CD4-positive, alpha-beta memory T cell (primary cell): Measurements from ENCODE around the gene TPPP3. TPM values are rescaled to one million over a fixed set of nuclear protein-coding genes. Genes with fewer than 3 reads are reported as not detected.

Experiments
- CTCF ChIA-PET: fragments of 350-600 bp; sonication (Branson Sonifier 250); formaldehyde crosslinking; loops from one replicate; lab custom pipeline; 2021; ENCODE audit warnings: inconsistent platforms; ENCODE audit not compliant: partially characterized antibody; lab: Charles Lee
- POLR2A ChIA-PET: fragments of 350-600 bp; sonication (Branson Sonifier 250); formaldehyde crosslinking; loops from one replicate; lab custom pipeline; 2021; ENCODE audit not compliant: partially characterized antibody; lab: Charles Lee
- DNase-seq, 5 donors: peaks; one replicate each; pipeline versions ENCODE4 v3.0.0 to v3.0.0-alpha.2; 2020 to 2022; ENCODE audit warnings: mixed read lengths in 1 of 5
- H3K27ac ChIP-seq: one replicate; pipeline ENCODE4 v1.7.0; 2013; ENCODE audit warnings: low read depth, low read length
- H3K27me3 ChIP-seq: 2 replicates; pipeline ENCODE4 v1.7.0; 2013; ENCODE audit warnings: mild to moderate bottlenecking, low read length, moderate library complexity; ENCODE audit not compliant: insufficient read depth
- H3K36me3 ChIP-seq: 2 replicates; pipeline ENCODE4 v1.7.0; 2013; ENCODE audit warnings: mild to moderate bottlenecking, low read length, moderate library complexity; ENCODE audit not compliant: insufficient read depth
- H3K4me1 ChIP-seq: 2 replicates; pipeline ENCODE4 v1.7.0; 2013; ENCODE audit warnings: mild to moderate bottlenecking, low read length, moderate library complexity; ENCODE audit not compliant: insufficient read depth
- H3K4me3 ChIP-seq, 2 donors: one replicate each; pipeline ENCODE4 v1.7.0; 2013; ENCODE audit warnings: low read length in 2 of 2, mild to moderate bottlenecking in 1 of 2
- H3K9me3 ChIP-seq, 2 donors: one replicate each; pipeline ENCODE4 v1.7.0; 2013; ENCODE audit warnings: low read length in 2 of 2, control low read depth in 1 of 2; ENCODE audit not compliant: control insufficient read depth in 1 of 2
- H3K27ac Mint-ChIP-seq, 7 donors: one replicate each; pipeline ENCODE4 v1.8.0; 2020 to 2021; ENCODE audit warnings: mixed read lengths in 7 of 7, mild to moderate bottlenecking in 6 of 7, inconsistent platforms in 3 of 7, moderate library complexity in 3 of 7
- H3K27me3 Mint-ChIP-seq, 2 donors: one replicate each; pipeline ENCODE4 v1.8.0; 2020 to 2021; ENCODE audit warnings: mixed read lengths in 2 of 2
- H3K36me3 Mint-ChIP-seq, 2 donors: one replicate each; pipeline ENCODE4 v1.8.0; 2020 to 2021; ENCODE audit warnings: mixed read lengths in 2 of 2, inconsistent platforms in 1 of 2, mild to moderate bottlenecking in 1 of 2
- H3K4me1 Mint-ChIP-seq, 4 donors: one replicate each; pipeline ENCODE4 v1.8.0; 2020 to 2021; ENCODE audit warnings: mixed read lengths in 4 of 4, mild to moderate bottlenecking in 1 of 4
- H3K4me3 Mint-ChIP-seq, 8 donors: one replicate each; pipeline ENCODE4 v1.8.0; 2020 to 2021; ENCODE audit warnings: mixed read lengths in 8 of 8, mild to moderate bottlenecking in 7 of 8, moderate library complexity in 6 of 8, inconsistent platforms in 3 of 8
- H3K9me3 Mint-ChIP-seq, 8 donors: one replicate each; pipeline ENCODE4 v1.8.0; 2020 to 2021; ENCODE audit warnings: mixed read lengths in 8 of 8, mild to moderate bottlenecking in 5 of 8, inconsistent platforms in 3 of 8, moderate library complexity in 1 of 8
- intact Hi-C: fragments of 100-400 bp; cut with micrococcal nuclease; formaldehyde crosslinking; loops from one replicate; pipeline ENCODE4 v1.15.1; 2023
- polyA plus RNA-seq, 2 donors: library from polyadenylated mRNA; unstranded; fragments of 300-500 nt; fragmentation: Illumina TruSeq; gene quantifications; one replicate each; pipeline ENCODE4 v1.2.3, GENCODE V29; 2021
- total RNA-seq, 2 experiments: library from RNA; stranded (reverse); gene quantifications; one replicate each; pipeline ENCODE4 v1.2.3, GENCODE V29; 2021

TPPP3 gene
- total and polyA plus RNA-seq, 4 experiments from 2014 or later = not detected

DNA sequence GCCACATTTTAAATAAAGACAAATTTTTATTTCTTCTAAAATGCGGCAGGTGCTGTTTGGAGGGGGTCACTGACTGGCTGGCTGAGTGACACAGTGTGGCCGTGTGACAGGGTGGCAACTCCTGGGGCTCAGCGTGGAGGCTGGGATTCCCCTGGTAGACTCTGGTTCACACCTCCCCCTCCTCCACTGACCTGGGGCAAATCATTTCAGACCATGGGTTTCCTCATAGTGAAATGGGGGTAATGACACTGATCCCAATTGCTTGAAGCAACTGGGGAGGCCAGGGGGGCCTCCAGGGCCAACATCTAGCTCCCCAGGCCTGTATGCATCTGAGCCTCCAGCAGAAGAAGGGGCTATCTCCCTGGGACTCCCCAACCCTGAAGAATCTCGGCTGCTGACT is 44.2 kb upstream of the TPPP3 start:
- CTCF ChIA-PET = no interaction called here
- Mint-ChIP-seq H3K9me3 (peaks cover 0 to 1% (median 0%) of the 10 kb centered on the region in 8 donors), H3K27me3 (peaks cover under 1 to 1% of the 10 kb centered on the region in 2 donors), H3K27ac (peak overlapping the region in 1 of 7 donors; percentile 29), H3K4me3 (no peak overlapping the region), H3K36me3 (peaks cover 16 to 44% of the 10 kb centered on the region in 2 donors), H3K4me1 (peaks cover 0 to 3% (median under 1%) of the 10 kb centered on the region in 4 donors)
- no peak overlapping the region for H3K4me3 ChIP-seq
- no peaks in the 10 kb centered on the region for H3K4me1 ChIP-seq
- no peak overlapping the region for H3K27ac ChIP-seq
- intact Hi-C loops = no loop called here
- DNase-seq = no peak
- POLR2A ChIA-PET = no interaction called here
- H3K9me3 ChIP-seq = no peaks in the 10 kb centered on the region
- H3K36me3 ChIP-seq = peaks cover 12% of the 10 kb centered on the region
- no peaks in the 10 kb centered on the region for H3K27me3 ChIP-seq

DNA sequence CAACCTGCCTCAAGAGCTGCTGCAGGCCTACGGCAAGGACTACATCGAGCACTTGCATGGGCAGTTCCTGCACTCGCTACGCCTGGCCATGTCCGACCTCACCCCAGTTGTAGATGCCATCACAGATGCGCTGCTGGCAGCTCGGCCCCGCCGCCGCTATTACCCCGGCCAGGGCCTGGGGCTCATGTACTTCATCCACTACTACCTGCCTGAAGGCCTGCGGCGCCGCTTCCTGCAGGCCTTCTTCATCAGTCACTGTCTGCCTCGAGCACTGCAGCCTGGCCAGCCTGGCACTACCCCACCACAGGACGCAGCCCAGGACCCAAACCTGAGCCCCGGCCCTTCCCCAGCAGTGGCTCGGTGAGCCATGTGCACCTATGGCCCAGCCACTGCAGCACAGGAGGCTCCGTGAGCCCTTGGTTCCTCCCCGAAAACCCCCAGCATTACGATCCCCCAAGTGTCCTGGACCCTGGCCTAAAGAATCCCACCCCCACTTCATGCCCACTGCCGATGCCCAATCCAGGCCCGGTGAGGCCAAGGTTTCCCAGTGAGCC is 43.4 kb upstream of the TPPP3 start:
- Mint-ChIP-seq H3K4me3 (no peak overlapping the region), H3K27ac (peak overlapping the region in 2 of 7 donors; percentile 64 to 92), H3K27me3 (peaks cover 3 to 4% of the 10 kb centered on the region in 2 donors), H3K4me1 (peaks cover 0 to 5% (median 2%) of the 10 kb centered on the region in 4 donors), H3K9me3 (no peaks in the 10 kb centered on the region), H3K36me3 (peaks cover 16 to 39% of the 10 kb centered on the region in 2 donors)
- no peaks in the 10 kb centered on the region for H3K9me3 ChIP-seq
- peaks cover 2% of the 10 kb centered on the region for H3K27me3 ChIP-seq
- H3K36me3 ChIP-seq = peaks cover 6% of the 10 kb centered on the region
- no peak for DNase-seq
- intact Hi-C loops = no loop called here
- H3K27ac ChIP-seq = no peak overlapping the region
- H3K4me3 ChIP-seq = no peak overlapping the region
- peaks cover under 1% of the 10 kb centered on the region for H3K4me1 ChIP-seq
- CTCF ChIA-PET = interaction anchor here (1.1 kb wide), 1 partner anchor 9 kb away, joined by 4 read pairs; no protein-coding TSS in a partner anchor
- POLR2A ChIA-PET = no interaction called here

DNA sequence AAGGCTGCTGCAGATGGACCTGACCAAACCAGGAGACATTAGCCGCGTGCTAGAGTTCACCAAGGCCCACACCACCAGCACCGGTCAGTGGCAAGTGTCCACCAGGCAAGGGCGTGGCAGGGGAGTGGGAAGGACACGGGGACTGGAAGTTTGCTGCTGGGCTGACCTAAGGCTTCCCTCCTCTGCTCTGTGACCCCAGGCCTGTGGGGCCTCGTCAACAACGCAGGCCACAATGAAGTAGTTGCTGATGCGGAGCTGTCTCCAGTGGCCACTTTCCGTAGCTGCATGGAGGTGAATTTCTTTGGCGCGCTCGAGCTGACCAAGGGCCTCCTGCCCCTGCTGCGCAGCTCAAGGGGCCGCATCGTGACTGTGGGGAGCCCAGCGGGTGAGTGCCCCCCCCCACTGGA is 42.5 kb upstream of the TPPP3 start:
- no peak for DNase-seq
- Histone ChIP-seq H3K27ac (no peak overlapping the region), H3K27me3 (peaks cover 6% of the 10 kb centered on the region), H3K36me3 (peaks cover 5% of the 10 kb centered on the region), H3K4me1 (peaks cover 4% of the 10 kb centered on the region), H3K4me3 (no peak overlapping the region), H3K9me3 (no peaks in the 10 kb centered on the region)
- Mint-ChIP-seq H3K4me3 (no peak overlapping the region), H3K27ac (no peak overlapping the region), H3K36me3 (peaks cover 16 to 35% of the 10 kb centered on the region in 2 donors), H3K9me3 (no peaks in the 10 kb centered on the region), H3K4me1 (peaks cover 0 to 6% (median 3%) of the 10 kb centered on the region in 4 donors), H3K27me3 (peaks cover 4 to 5% of the 10 kb centered on the region in 2 donors)
- ChIA-PET POLR2A (no interaction called here), CTCF (interaction anchor here (1.1 kb wide), 1 partner anchor 8 kb away, joined by 4 read pairs; no protein-coding TSS in a partner anchor)
- intact Hi-C loops = no loop called here

DNA sequence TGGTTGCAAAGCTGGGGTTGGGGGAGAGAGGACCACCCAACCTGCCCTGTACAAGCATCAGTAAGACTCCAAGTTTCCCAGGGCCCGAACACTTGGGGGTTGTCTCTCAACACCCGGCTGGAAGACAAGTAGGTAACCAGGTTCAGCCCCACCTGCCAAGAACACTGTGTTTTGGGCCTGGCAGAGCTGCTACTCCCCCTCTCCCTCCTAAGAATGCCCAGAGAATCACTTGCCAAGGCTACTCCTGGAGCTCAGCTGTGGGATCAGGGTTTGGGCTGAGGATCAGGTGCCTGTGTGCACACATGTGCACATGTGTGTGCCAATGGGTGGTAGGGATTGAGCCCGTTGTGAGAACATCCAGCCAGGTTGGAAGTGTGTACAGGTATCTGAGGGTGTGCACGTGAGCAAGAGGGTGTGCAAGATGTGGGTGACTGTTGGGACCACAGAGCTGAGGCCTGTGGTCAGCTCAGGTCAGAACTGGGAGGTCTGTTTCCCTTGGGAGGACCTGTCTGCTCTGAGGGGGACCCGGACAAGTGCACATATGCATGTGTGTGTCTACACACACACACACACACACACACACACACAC is 39.9 kb upstream of the TPPP3 start:
- H3K9me3 Mint-ChIP-seq = peaks cover 0 to 2% (median 0%) of the 10 kb centered on the region in 8 donors

DNA sequence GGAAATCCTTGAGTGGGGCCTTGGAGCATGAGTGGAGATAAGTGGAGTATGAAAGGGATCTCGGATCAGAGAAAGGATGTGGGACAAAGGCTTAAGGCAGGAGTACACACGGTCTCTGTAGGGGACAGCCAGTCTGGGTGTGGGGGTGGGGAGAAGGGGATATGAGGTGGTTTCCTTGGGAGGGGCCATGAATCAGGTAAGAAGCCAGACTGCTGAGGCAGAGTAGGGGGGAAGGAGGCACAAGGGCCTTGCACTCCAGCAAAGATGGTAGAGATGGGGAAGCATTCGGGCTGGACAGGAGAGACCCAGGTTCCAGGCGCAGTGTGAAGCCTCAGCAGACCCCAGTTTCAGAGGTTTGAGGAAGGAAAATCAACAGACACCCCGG is 39.2 kb upstream of the TPPP3 start:
- Mint-ChIP-seq H3K9me3 (peaks cover 0 to 2% (median 0%) of the 10 kb centered on the region in 8 donors), H3K27me3 (peaks cover 24 to 28% of the 10 kb centered on the region in 2 donors), H3K36me3 (peaks cover under 1 to 8% of the 10 kb centered on the region in 2 donors), H3K4me3 (peak overlapping the region in 6 of 8 donors; percentile 13 to 74 (median 58)), H3K4me1 (peaks cover 0 to 10% (median 7%) of the 10 kb centered on the region in 4 donors), H3K27ac (no peak overlapping the region)
- intact Hi-C loops = no loop called here
- peaks cover 4% of the 10 kb centered on the region for H3K4me1 ChIP-seq
- H3K27ac ChIP-seq = no peak overlapping the region
- peaks cover 17% of the 10 kb centered on the region for H3K27me3 ChIP-seq
- ChIA-PET CTCF (interaction anchor here (1.5 kb wide), 1 partner anchor 11 kb away, joined by 3 read pairs; no protein-coding TSS in a partner anchor), POLR2A (no interaction called here)
- no peak overlapping the region for H3K4me3 ChIP-seq
- DNase-seq = no peak
- no peaks in the 10 kb centered on the region for H3K36me3 ChIP-seq
- H3K9me3 ChIP-seq = no peaks in the 10 kb centered on the region

More for the DNA sequence above, 39.9 kb upstream of the TPPP3 start:
- Mint-ChIP-seq H3K36me3 (peaks cover 8 to 15% of the 10 kb centered on the region in 2 donors), H3K4me3 (peak overlapping the region in 2 of 8 donors; percentile 50 to 61), H3K27me3 (peaks cover 20 to 21% of the 10 kb centered on the region in 2 donors), H3K27ac (peak overlapping the region in 2 of 7 donors; percentile 38 to 68), H3K4me1 (peaks cover 0 to 10% (median 7%) of the 10 kb centered on the region in 4 donors)
- ChIA-PET CTCF (no interaction called here), POLR2A (no interaction called here)
- no peak overlapping the region for H3K4me3 ChIP-seq
- H3K27me3 ChIP-seq = peaks cover 17% of the 10 kb centered on the region
- peaks cover 1% of the 10 kb centered on the region for H3K36me3 ChIP-seq
- no peak for DNase-seq
- no peaks in the 10 kb centered on the region for H3K9me3 ChIP-seq
- no peak overlapping the region for H3K27ac ChIP-seq
- H3K4me1 ChIP-seq = peaks cover 4% of the 10 kb centered on the region
- intact Hi-C loops = no loop called here

DNA sequence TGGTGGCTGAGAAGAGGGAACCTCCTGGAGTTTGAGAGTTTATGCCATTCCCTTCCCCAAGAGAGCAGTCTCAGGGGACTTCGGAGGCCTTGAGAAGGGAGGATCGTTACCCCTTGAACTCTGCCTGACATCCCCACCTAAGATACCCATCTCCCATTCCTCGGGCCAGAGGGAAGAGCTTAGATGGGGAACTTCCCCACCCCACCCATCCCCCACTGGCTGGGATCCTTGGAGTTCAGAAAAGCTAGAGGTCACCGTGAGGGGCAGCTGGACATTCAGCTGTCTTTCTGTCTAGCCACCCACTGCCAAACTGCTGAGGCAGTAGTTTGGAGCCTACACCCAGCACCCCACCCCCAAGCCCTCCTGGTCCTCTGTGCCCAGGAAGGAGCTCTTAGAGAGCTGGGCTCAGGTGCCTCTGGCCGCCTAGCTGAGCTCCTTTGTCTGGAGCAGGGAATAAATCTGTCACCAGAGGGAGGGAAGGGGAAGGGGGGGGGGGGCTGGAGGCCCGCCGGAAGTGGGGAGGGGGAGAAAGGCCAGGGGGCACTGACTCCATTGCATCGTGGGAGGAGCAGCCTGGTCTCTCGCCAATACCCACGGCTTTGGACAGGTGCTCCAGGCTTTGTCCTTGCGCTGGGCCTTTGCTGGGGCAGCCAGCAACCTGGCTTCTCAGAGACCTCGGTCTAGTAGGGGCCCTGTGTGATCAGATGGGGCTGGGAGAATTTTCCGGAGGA is 38.6 kb upstream of the TPPP3 start:
- Mint-ChIP-seq H3K9me3 (peaks cover 0 to 2% (median 0%) of the 10 kb centered on the region in 8 donors), H3K27ac (no peak overlapping the region), H3K4me1 (peaks cover 0 to 10% (median 7%) of the 10 kb centered on the region in 4 donors), H3K4me3 (peak overlapping the region; percentile 49 to 80 (median 72)), H3K36me3 (peaks cover 0 to 4% of the 10 kb centered on the region in 2 donors), H3K27me3 (peaks cover 25 to 31% of the 10 kb centered on the region in 2 donors)
- no peaks in the 10 kb centered on the region for H3K9me3 ChIP-seq
- H3K27ac ChIP-seq = no peak overlapping the region
- no peak overlapping the region for H3K4me3 ChIP-seq
- H3K27me3 ChIP-seq = peaks cover 18% of the 10 kb centered on the region
- POLR2A ChIA-PET = no interaction called here
- H3K4me1 ChIP-seq = peaks cover 4% of the 10 kb centered on the region
- intact Hi-C loops = no loop called here
- no peak for DNase-seq
- no peaks in the 10 kb centered on the region for H3K36me3 ChIP-seq
- CTCF ChIA-PET = interaction anchor here (1.5 kb wide), 1 partner anchor 10 kb away, joined by 3 read pairs; no protein-coding TSS in a partner anchor
